Measurements from ENCODE around the gene IGSF21.

- TF ChIP-seq CTCF (IDR thresholded peaks at IDR 0.05; ENCODE audit: low read depth, low read length, poor library complexity, severe bottlenecking) (no peak), EZH2phosphoT487 (IDR thresholded peaks at IDR 0.05; ENCODE audit: borderline replicate concordance, low read length) (no peak)
Observed at GRCh38 chr1:18373151-18373550, 265.6 kb downstream of the IGSF21 start.
